Loucy (cell line): ENCODE results near the gene ST8SIA5.
A peak's percentile ranks its signal among the peaks of the same experiment; 100 is the strongest.

Experiments
- H2AFZ ChIP-seq: fragments of 200-600 bp; sonication (generic); 2 replicates; pipeline ENCODE4 v1.6.0; 2016; ENCODE audit warnings: antibody characterized with exemption, mild to moderate bottlenecking, low read length, moderate library complexity
- H3F3A ChIP-seq: fragments of 200-600 bp; 2 replicates; pipeline ENCODE4 v1.6.0; 2016; ENCODE audit warnings: antibody characterized with exemption, low read depth, mild to moderate bottlenecking
- H3K27me3 ChIP-seq: fragments of 200-600 bp; sonication (generic); 2 replicates; pipeline ENCODE4 v1.6.1; 2014; ENCODE audit warnings: low read length, mild to moderate bottlenecking; ENCODE audit not compliant: insufficient read depth, poor library complexity, severe bottlenecking
- H3K36me3 ChIP-seq: fragments of 200-600 bp; sonication (generic); 2 replicates; pipeline ENCODE4 v1.6.1; 2016; ENCODE audit warnings: low read length; ENCODE audit not compliant: insufficient read depth
- H3K4me1 ChIP-seq: fragments of 200-600 bp; sonication (generic); 2 replicates; pipeline ENCODE4 v1.5.1; 2014; ENCODE audit warnings: low read length, mild to moderate bottlenecking; ENCODE audit not compliant: insufficient read depth, poor library complexity, severe bottlenecking
- H3K4me2 ChIP-seq: fragments of 200-600 bp; sonication (generic); 2 replicates; pipeline ENCODE4 v1.6.0; 2014; ENCODE audit warnings: antibody characterized with exemption, low read length, low read depth, mild to moderate bottlenecking; ENCODE audit not compliant: poor library complexity, severe bottlenecking
- H3K4me3 ChIP-seq: fragments of 200-600 bp; sonication (generic); 2 replicates; pipeline ENCODE4 v1.5.1; 2014; ENCODE audit warnings: low read length, mild to moderate bottlenecking, mixed read lengths; ENCODE audit not compliant: poor library complexity, severe bottlenecking
- H3K79me2 ChIP-seq: fragments of 200-600 bp; sonication (generic); 2 replicates; pipeline ENCODE4 v1.6.1; 2014; ENCODE audit warnings: low read length; ENCODE audit not compliant: insufficient read depth
- H3K9ac ChIP-seq: fragments of 200-600 bp; sonication (generic); 2 replicates; pipeline ENCODE4 v1.6.0; 2014; ENCODE audit warnings: mild to moderate bottlenecking, low read depth, low read length, moderate library complexity; ENCODE audit not compliant: poor library complexity, severe bottlenecking
- H3K9me2 ChIP-seq: fragments of 200-600 bp; sonication (generic); replicated peaks from 2 replicates; pipeline ENCODE4 v1.6.1; 2016; ENCODE audit warnings: low read depth, low read length, mixed read lengths
- H3K9me3 ChIP-seq: fragments of 200-600 bp; sonication (generic); 2 replicates; pipeline ENCODE4 v1.6.1; 2014; ENCODE audit warnings: mild to moderate bottlenecking, antibody characterized with exemption, low read length, low read depth; ENCODE audit not compliant: insufficient read depth
- H4K20me1 ChIP-seq: fragments of 200-600 bp; sonication (generic); 2 replicates; pipeline ENCODE4 v1.6.0; 2014; ENCODE audit warnings: antibody characterized with exemption, low read length, mild to moderate bottlenecking; ENCODE audit not compliant: insufficient read depth, poor library complexity, severe bottlenecking
- EZH2phosphoT487 ChIP-seq: fragments of 200-600 bp; IDR thresholded peaks from 2 replicates; pipeline ENCODE4 v1.6.1; 2018; ENCODE audit warnings: antibody characterized with exemption, mild to moderate bottlenecking, moderate library complexity, borderline replicate concordance
- TF ChIP-seq, protein P1 (sequence below): fragments of 200-600 bp; sonication (generic); conservative IDR thresholded peaks from 2 replicates; pipeline ENCODE4 v1.5.1; 2014; ENCODE audit warnings: mild to moderate bottlenecking, antibody characterized with exemption, low read length

The ST8SIA5 gene

DNA sequence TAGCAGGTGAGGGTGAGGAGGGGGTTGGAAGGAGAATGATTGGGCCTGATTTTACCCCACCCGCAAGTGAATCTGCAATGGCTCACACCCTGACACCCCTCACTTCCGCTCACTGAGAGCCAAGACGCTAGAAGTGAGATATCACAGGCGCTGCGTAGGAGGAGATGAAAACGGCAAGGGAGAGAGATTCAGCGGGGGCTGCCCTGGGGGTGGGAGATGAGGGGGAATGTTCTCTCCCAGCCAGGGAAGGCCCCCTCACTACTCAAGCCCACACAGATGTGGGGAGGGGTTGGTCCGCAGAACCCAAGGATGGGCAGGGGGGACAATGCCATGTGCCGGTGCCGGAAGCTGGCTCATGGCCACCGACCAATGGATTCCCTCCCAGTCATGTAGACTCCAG lies 132.7 kb downstream of the ST8SIA5 start:
- Histone ChIP-seq H3K4me2 (no peak overlapping the region), H3K4me3 (no peak overlapping the region), H3K4me1 (no peaks in the 10 kb centered on the region), H3K9ac (peak overlapping the region; percentile 30), H4K20me1 (no peaks in the 10 kb centered on the region), H2AFZ (no peak overlapping the region), H3F3A (no peaks in the 10 kb centered on the region), H3K36me3 (no peaks in the 10 kb centered on the region), H3K79me2 (no peaks in the 10 kb centered on the region), H3K9me2 (no peaks in the 10 kb centered on the region), H3K27me3 (no peaks in the 10 kb centered on the region), H3K9me3 (no peaks in the 10 kb centered on the region)
- TF ChIP-seq, protein P1, sequence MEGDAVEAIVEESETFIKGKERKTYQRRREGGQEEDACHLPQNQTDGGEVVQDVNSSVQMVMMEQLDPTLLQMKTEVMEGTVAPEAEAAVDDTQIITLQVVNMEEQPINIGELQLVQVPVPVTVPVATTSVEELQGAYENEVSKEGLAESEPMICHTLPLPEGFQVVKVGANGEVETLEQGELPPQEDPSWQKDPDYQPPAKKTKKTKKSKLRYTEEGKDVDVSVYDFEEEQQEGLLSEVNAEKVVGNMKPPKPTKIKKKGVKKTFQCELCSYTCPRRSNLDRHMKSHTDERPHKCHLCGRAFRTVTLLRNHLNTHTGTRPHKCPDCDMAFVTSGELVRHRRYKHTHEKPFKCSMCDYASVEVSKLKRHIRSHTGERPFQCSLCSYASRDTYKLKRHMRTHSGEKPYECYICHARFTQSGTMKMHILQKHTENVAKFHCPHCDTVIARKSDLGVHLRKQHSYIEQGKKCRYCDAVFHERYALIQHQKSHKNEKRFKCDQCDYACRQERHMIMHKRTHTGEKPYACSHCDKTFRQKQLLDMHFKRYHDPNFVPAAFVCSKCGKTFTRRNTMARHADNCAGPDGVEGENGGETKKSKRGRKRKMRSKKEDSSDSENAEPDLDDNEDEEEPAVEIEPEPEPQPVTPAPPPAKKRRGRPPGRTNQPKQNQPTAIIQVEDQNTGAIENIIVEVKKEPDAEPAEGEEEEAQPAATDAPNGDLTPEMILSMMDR: no peak
- no peak for TF ChIP-seq EZH2phosphoT487

DNA sequence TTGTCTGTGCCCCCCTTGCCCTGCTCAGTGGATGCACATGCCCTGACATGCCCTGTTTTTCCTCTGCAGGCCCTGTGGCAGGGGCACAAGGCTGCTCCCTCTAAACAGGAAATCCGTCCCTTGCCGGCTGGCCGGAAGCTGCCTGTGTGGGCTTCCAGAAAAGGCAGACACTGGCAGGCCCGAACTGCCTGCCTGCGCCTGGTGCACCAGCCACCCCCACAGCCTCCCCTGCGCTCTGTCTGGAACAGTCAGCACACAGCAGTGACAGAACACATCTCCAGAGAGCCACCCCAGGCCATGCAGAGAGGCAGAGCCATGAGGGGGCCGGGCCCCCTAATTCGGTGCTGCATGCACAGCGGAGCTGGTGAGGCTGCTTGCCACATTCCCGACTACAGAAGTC lies 133.3 kb downstream of the ST8SIA5 start:
- Histone ChIP-seq H3K79me2 (no peaks in the 10 kb centered on the region), H3F3A (no peaks in the 10 kb centered on the region), H3K27me3 (no peaks in the 10 kb centered on the region), H3K36me3 (no peaks in the 10 kb centered on the region), H3K9ac (peak overlapping the region; percentile 30), H2AFZ (no peak overlapping the region), H3K4me3 (no peak overlapping the region), H3K9me3 (no peaks in the 10 kb centered on the region), H3K4me1 (no peaks in the 10 kb centered on the region), H3K4me2 (no peak overlapping the region), H3K9me2 (no peaks in the 10 kb centered on the region), H4K20me1 (no peaks in the 10 kb centered on the region)
- TF ChIP-seq EZH2phosphoT487: no peak
- TF ChIP-seq, protein P1: no peak

DNA sequence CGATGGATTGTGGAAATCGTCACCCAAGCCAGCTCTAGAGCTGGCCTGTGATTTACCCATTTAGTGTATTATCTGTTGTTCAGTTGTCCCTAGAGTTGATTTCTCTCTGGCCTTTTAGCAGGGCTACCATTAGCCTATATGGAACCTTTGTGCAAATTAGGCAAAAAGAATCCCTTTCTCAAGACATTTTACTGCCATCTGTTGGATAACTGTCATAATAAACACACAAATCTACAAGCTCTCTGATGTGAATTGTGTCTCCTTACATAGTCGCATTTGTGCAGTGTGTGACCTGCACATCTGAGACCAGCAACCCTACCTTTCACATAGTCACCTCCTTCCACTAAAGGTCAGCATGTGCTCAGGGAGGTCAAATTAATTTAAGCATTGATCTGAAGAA lies 133.9 kb downstream of the ST8SIA5 start:
- H3K9ac ChIP-seq: peak overlapping the region; percentile 12
- H3K9me2 ChIP-seq: no peaks in the 10 kb centered on the region
- TF ChIP-seq EZH2phosphoT487: no peak
- TF ChIP-seq, protein P1: peak; percentile 40
- H3K4me1 ChIP-seq: no peaks in the 10 kb centered on the region
- no peaks in the 10 kb centered on the region for H3K36me3 ChIP-seq
- H3F3A ChIP-seq: no peaks in the 10 kb centered on the region
- H3K79me2 ChIP-seq: no peaks in the 10 kb centered on the region
- H3K4me3 ChIP-seq: no peak overlapping the region
- H4K20me1 ChIP-seq: no peaks in the 10 kb centered on the region
- no peaks in the 10 kb centered on the region for H3K27me3 ChIP-seq
- H2AFZ ChIP-seq: no peak overlapping the region
- H3K9me3 ChIP-seq: no peaks in the 10 kb centered on the region
- H3K4me2 ChIP-seq: no peak overlapping the region
